WTC11 (cell line): ENCODE measurements around the gene CFAP77. TPM values are rescaled to one million over a fixed set of nuclear protein-coding genes. Genes with fewer than 3 reads are reported as not detected.

Source experiments
- ATAC-seq: fragments of 200-7000 bp; cut with Tn5 transposase; 2 replicates; pipeline ENCODE4 v1.10.0; 2021; ENCODE audit warnings: mild to moderate bottlenecking, moderate library complexity
- CTCF ChIA-PET: fragments of 300-600 bp; sonication (Branson Sonifier 250); formaldehyde crosslinking; loops from one replicate; lab custom pipeline; 2021; ENCODE audit warnings: antibody characterized with exemption; lab: Charles Lee
- POLR2A ChIA-PET: fragments of 350-600 bp; sonication (Branson Sonifier 250); formaldehyde crosslinking; loops from one replicate; lab custom pipeline; 2021; ENCODE audit warnings: antibody characterized with exemption; lab: Charles Lee
- DNase-seq: peaks from one replicate; pipeline ENCODE4 v3.0.0; 2021; ENCODE audit warnings: low spot score
- H3K27ac Mint-ChIP-seq: 2 replicates; pipeline ENCODE4 v1.8.0; 2021; ENCODE audit warnings: mixed read lengths
- H3K27me3 Mint-ChIP-seq: 2 replicates; pipeline ENCODE4 v1.8.0; 2021; ENCODE audit warnings: low read depth, mild to moderate bottlenecking, moderate library complexity, mixed read lengths
- H3K36me3 Mint-ChIP-seq: 2 replicates; pipeline ENCODE4 v1.8.0; 2021; ENCODE audit warnings: mixed read lengths
- H3K4me1 Mint-ChIP-seq: 2 replicates; pipeline ENCODE4 v1.8.0; 2022; ENCODE audit warnings: mixed read lengths
- H3K4me3 Mint-ChIP-seq: 2 replicates; pipeline ENCODE4 v1.8.0; 2021; ENCODE audit warnings: mild to moderate bottlenecking, moderate library complexity, mixed read lengths
- H3K9me3 Mint-ChIP-seq: 2 replicates; pipeline ENCODE4 v1.8.0; 2021; ENCODE audit warnings: mixed read lengths
- ATF3 ChIP-seq: sonication (generic); formaldehyde crosslinking; conservative IDR thresholded peaks from 2 replicates; pipeline ENCODE4 v1.8.1; 2022; ENCODE audit warnings: mild to moderate bottlenecking, missing genetic modification reagents
- CREB1 ChIP-seq: sonication (generic); formaldehyde crosslinking; IDR thresholded peaks from 2 replicates; pipeline ENCODE4 v1.8.0; 2023; ENCODE audit warnings: mild to moderate bottlenecking, missing genetic modification reagents
- ELF4 ChIP-seq: sonication (generic); formaldehyde crosslinking; IDR thresholded peaks from 2 replicates; pipeline ENCODE4 v1.8.1; 2022; ENCODE audit warnings: low read depth, mild to moderate bottlenecking, moderate library complexity, missing genetic modification reagents
- ESRRA ChIP-seq: sonication (generic); formaldehyde crosslinking; IDR thresholded peaks from 2 replicates; pipeline ENCODE4 v1.8.1; 2022; ENCODE audit warnings: mild to moderate bottlenecking, missing genetic modification reagents, borderline replicate concordance
- ETV6 ChIP-seq: sonication (generic); formaldehyde crosslinking; IDR thresholded peaks from 2 replicates; pipeline ENCODE4 v1.8.1; 2022; ENCODE audit warnings: mild to moderate bottlenecking, missing genetic modification reagents
- MXD4 ChIP-seq: fragments of 250-450 bp; sonication (Bioruptor Pico); IDR thresholded peaks from 2 replicates; pipeline ENCODE4 v1.8.0; 2021; ENCODE audit warnings: mild to moderate bottlenecking, moderate library complexity, borderline replicate concordance
- NFATC4 ChIP-seq: fragments of 250-450 bp; sonication (Bioruptor Pico); IDR thresholded peaks from 2 replicates; pipeline ENCODE4 v1.9.0; 2021; ENCODE audit warnings: mild to moderate bottlenecking
- NR3C1 ChIP-seq: sonication (generic); formaldehyde crosslinking; conservative IDR thresholded peaks from 2 replicates; pipeline ENCODE4 v1.8.1; 2023; ENCODE audit warnings: low read depth, mild to moderate bottlenecking, missing genetic modification reagents
- SMAD3 ChIP-seq: sonication (generic); formaldehyde crosslinking; IDR thresholded peaks from 2 replicates; pipeline ENCODE4 v1.8.0; 2022; ENCODE audit warnings: missing genetic modification reagents, mild to moderate bottlenecking, borderline replicate concordance
- TCF7 ChIP-seq: sonication (generic); formaldehyde crosslinking; IDR thresholded peaks from 2 replicates; pipeline ENCODE4 v1.8.0; 2022; ENCODE audit warnings: mild to moderate bottlenecking, low read depth, missing genetic modification reagents, moderate library complexity
- TEAD1 ChIP-seq: sonication (generic); formaldehyde crosslinking; IDR thresholded peaks from 2 replicates; pipeline ENCODE4 v1.8.0; 2022; ENCODE audit warnings: mild to moderate bottlenecking, missing genetic modification reagents
- TP53 ChIP-seq: sonication (generic); formaldehyde crosslinking; IDR thresholded peaks from 2 replicates; pipeline ENCODE4 v1.8.1; 2023; ENCODE audit warnings: mild to moderate bottlenecking, missing genetic modification reagents
- ZNF121 ChIP-seq: sonication (generic); formaldehyde crosslinking; IDR thresholded peaks from 2 replicates; pipeline ENCODE4 v1.8.0; 2023; ENCODE audit warnings: missing genetic modification reagents
- ZNF232 ChIP-seq: sonication (generic); formaldehyde crosslinking; IDR thresholded peaks from 2 replicates; pipeline ENCODE4 v1.8.0; 2022; ENCODE audit warnings: mild to moderate bottlenecking, missing genetic modification reagents
- ZNF281 ChIP-seq: sonication (generic); formaldehyde crosslinking; IDR thresholded peaks from 2 replicates; pipeline ENCODE4 v1.8.0; 2023; ENCODE audit warnings: mild to moderate bottlenecking, missing genetic modification reagents
- ZSCAN18 ChIP-seq: fragments of 250-450 bp; sonication (Bioruptor Pico); IDR thresholded peaks from 2 replicates; pipeline ENCODE4 v2.1.2; 2022; ENCODE audit warnings: mild to moderate bottlenecking, moderate library complexity
- total RNA-seq: library from RNA; stranded (reverse); gene quantifications from 3 replicates; pipeline ENCODE4 v1.2.3, GENCODE V29; 2021
- TF ChIP-seq, protein P1 (sequence below): sonication (generic); formaldehyde crosslinking; IDR thresholded peaks from 2 replicates; pipeline ENCODE4 v1.8.1; 2022; ENCODE audit warnings: low read depth, missing genetic modification reagents, borderline replicate concordance
- TF ChIP-seq, protein P2 (sequence below): sonication (generic); formaldehyde crosslinking; IDR thresholded peaks from 2 replicates; pipeline ENCODE4 v1.8.1; 2023; ENCODE audit warnings: mild to moderate bottlenecking, missing genetic modification reagents, moderate library complexity
- TF ChIP-seq, protein P3 (sequence below): fragments of 250-450 bp; sonication (Bioruptor Pico); IDR thresholded peaks from 2 replicates; pipeline ENCODE4 v1.8.0; 2021; ENCODE audit warnings: mild to moderate bottlenecking
- TF ChIP-seq, protein P4 (sequence below): fragments of 200-600 bp; IDR thresholded peaks from 2 replicates; pipeline ENCODE4 v1.8.0; 2022; ENCODE audit warnings: antibody characterized with exemption
- TF ChIP-seq, protein P5 (sequence below): sonication (generic); formaldehyde crosslinking; IDR thresholded peaks from 2 replicates; pipeline ENCODE4 v1.8.1; 2022; ENCODE audit warnings: mild to moderate bottlenecking, missing genetic modification reagents, moderate library complexity, borderline replicate concordance
- TF ChIP-seq, protein P6 (sequence below): sonication (generic); formaldehyde crosslinking; IDR thresholded peaks from 2 replicates; pipeline ENCODE4 v1.8.0; 2022; ENCODE audit warnings: mild to moderate bottlenecking, missing genetic modification reagents

Gene CFAP77
- total RNA-seq, 1 experiment from 2014 or later: 1.2 TPM

DNA sequence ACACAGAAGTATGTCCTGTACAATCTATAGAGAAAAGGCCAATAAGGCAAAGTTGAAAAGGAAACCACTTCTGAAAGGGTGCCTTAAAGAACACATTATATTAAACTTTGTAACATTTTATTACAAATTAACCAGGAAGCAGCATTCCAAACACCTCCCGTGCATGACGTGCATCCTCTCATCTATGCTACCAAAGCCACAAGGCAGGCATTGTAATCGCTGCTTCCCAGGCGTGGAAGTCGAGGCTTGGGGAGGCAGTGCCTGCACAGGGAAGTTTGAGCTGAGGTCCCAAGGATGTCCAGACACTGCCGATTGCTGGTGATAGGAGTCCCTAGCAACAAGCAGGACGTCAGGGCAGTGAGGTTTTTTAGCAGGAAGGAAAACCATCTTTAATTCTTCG is 128.1 kb downstream of the CFAP77 start:
- CTCF ChIA-PET: interaction anchor here (3.3 kb wide), 1 partner anchor 8 kb away, joined by 13 read pairs; no protein-coding TSS in a partner anchor
- Mint-ChIP-seq H3K27ac (no peak overlapping the region), H3K4me1 (peaks cover 14% of the 10 kb centered on the region), H3K36me3 (peaks cover 7% of the 10 kb centered on the region), H3K27me3 (no peaks in the 10 kb centered on the region; the same call in 1 of the 2 replicates), H3K4me3 (no peak overlapping the region), H3K9me3 (peaks cover 23% of the 10 kb centered on the region)
- TF ChIP-seq ESRRA (no peak), NFATC4 (CRISPR knock-in tag) (no peak), CREB1 (CRISPR knock-in tag) (no peak)
- POLR2A ChIA-PET: no interaction called here
- no peak for ATAC-seq
- no peak for DNase-seq

DNA sequence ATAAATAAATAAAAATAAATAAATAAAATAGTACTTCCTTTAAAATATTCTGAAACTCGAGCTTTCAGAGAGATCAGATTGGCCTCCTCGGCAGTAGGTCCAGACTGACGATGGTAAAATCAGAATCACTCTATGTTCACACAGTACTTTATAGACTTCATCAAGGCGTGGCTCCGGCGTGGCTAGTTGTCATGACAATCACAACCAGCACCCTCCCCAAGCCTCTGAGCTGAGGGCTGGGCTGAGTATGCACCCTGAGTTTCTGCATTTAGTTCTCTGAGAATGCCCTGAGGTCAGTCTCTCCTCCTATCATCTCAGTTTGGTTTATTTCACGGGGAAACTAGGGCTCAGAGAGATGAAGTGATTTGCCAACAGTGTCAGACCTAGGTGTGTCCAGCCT is 129.1 kb downstream of the CFAP77 start:
- ATAC-seq (no peak), DNase-seq (no peak)
- POLR2A ChIA-PET: no interaction called here
- peaks cover 20% of the 10 kb centered on the region for H3K9me3 Mint-ChIP-seq
- H3K36me3 Mint-ChIP-seq: peaks cover 7% of the 10 kb centered on the region
- H3K4me1 Mint-ChIP-seq: peaks cover 14% of the 10 kb centered on the region
- CTCF ChIA-PET: no interaction called here
- H3K27me3 Mint-ChIP-seq: no peaks in the 10 kb centered on the region; the same call in 1 of the 2 replicates
- H3K27ac Mint-ChIP-seq: no peak overlapping the region
- no peak overlapping the region for H3K4me3 Mint-ChIP-seq
- TF ChIP-seq ZNF281 (CRISPR knock-in tag) (no peak), ETV6 (CRISPR knock-in tag) (no peak), ZNF121 (CRISPR knock-in tag) (no peak), SMAD3 (CRISPR knock-in tag) (no peak), MXD4 (CRISPR knock-in tag) (no peak), ZSCAN18 (CRISPR knock-in tag) (no peak), TP53 (CRISPR knock-in tag) (no peak), NR3C1 (CRISPR knock-in tag) (no peak), TCF7 (CRISPR knock-in tag) (no peak), ZNF232 (CRISPR knock-in tag) (no peak), ELF4 (CRISPR knock-in tag) (no peak), TEAD1 (CRISPR knock-in tag) (no peak), ATF3 (no peak)
- TF ChIP-seq, protein P1, sequence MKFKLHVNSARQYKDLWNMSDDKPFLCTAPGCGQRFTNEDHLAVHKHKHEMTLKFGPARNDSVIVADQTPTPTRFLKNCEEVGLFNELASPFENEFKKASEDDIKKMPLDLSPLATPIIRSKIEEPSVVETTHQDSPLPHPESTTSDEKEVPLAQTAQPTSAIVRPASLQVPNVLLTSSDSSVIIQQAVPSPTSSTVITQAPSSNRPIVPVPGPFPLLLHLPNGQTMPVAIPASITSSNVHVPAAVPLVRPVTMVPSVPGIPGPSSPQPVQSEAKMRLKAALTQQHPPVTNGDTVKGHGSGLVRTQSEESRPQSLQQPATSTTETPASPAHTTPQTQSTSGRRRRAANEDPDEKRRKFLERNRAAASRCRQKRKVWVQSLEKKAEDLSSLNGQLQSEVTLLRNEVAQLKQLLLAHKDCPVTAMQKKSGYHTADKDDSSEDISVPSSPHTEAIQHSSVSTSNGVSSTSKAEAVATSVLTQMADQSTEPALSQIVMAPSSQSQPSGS (CRISPR knock-in tag): no peak
- TF ChIP-seq, protein P2, sequence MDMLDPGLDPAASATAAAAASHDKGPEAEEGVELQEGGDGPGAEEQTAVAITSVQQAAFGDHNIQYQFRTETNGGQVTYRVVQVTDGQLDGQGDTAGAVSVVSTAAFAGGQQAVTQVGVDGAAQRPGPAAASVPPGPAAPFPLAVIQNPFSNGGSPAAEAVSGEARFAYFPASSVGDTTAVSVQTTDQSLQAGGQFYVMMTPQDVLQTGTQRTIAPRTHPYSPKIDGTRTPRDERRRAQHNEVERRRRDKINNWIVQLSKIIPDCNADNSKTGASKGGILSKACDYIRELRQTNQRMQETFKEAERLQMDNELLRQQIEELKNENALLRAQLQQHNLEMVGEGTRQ (CRISPR knock-in tag): no peak
- TF ChIP-seq, protein P3, sequence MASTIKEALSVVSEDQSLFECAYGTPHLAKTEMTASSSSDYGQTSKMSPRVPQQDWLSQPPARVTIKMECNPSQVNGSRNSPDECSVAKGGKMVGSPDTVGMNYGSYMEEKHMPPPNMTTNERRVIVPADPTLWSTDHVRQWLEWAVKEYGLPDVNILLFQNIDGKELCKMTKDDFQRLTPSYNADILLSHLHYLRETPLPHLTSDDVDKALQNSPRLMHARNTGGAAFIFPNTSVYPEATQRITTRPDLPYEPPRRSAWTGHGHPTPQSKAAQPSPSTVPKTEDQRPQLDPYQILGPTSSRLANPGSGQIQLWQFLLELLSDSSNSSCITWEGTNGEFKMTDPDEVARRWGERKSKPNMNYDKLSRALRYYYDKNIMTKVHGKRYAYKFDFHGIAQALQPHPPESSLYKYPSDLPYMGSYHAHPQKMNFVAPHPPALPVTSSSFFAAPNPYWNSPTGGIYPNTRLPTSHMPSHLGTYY (CRISPR knock-in tag): no peak
- TF ChIP-seq, protein P4, sequence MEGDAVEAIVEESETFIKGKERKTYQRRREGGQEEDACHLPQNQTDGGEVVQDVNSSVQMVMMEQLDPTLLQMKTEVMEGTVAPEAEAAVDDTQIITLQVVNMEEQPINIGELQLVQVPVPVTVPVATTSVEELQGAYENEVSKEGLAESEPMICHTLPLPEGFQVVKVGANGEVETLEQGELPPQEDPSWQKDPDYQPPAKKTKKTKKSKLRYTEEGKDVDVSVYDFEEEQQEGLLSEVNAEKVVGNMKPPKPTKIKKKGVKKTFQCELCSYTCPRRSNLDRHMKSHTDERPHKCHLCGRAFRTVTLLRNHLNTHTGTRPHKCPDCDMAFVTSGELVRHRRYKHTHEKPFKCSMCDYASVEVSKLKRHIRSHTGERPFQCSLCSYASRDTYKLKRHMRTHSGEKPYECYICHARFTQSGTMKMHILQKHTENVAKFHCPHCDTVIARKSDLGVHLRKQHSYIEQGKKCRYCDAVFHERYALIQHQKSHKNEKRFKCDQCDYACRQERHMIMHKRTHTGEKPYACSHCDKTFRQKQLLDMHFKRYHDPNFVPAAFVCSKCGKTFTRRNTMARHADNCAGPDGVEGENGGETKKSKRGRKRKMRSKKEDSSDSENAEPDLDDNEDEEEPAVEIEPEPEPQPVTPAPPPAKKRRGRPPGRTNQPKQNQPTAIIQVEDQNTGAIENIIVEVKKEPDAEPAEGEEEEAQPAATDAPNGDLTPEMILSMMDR: no peak
- TF ChIP-seq, protein P5, sequence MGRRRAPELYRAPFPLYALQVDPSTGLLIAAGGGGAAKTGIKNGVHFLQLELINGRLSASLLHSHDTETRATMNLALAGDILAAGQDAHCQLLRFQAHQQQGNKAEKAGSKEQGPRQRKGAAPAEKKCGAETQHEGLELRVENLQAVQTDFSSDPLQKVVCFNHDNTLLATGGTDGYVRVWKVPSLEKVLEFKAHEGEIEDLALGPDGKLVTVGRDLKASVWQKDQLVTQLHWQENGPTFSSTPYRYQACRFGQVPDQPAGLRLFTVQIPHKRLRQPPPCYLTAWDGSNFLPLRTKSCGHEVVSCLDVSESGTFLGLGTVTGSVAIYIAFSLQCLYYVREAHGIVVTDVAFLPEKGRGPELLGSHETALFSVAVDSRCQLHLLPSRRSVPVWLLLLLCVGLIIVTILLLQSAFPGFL (CRISPR knock-in tag): no peak
- TF ChIP-seq, protein P6, sequence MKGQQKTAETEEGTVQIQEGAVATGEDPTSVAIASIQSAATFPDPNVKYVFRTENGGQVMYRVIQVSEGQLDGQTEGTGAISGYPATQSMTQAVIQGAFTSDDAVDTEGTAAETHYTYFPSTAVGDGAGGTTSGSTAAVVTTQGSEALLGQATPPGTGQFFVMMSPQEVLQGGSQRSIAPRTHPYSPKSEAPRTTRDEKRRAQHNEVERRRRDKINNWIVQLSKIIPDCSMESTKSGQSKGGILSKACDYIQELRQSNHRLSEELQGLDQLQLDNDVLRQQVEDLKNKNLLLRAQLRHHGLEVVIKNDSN (CRISPR knock-in tag): no peak
